Amniotic epithelial cell (primary cell): ENCODE measurements around the gene DIP2C.
"Not testable (repeated sequence)": the region's sequence is repeated elsewhere in the genome, so short reads cannot be mapped to it uniquely, and the experiment has no call there.

Experiments used
- DNase-seq: peaks from one replicate; pipeline ENCODE4 v3.0.0-alpha.2; 2010; ENCODE audit warnings: low read depth

Gene DIP2C

GRCh38 chr10:697097-697875 lies 7.8 kb upstream of the DIP2C start:
- DNase-seq, result no peak

DNA sequence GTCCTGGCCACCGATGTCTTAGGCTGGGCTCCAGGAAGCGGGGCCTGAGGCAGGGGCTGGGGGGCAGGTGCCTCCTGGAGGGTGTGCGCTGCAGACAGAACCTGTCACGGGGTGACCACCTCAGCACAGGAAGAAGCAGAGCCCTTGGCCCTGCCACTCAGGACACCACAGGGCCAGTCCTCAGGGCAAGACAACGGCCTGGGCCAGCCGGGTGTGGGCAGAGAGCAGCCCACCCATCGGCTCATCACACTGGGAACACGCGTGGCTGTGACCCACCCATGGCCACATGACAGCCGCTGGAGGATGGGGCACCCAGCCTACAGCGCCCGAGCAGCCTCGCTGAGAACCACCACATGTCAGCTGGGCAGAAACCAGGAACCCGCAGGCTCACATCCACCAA lies 5.9 kb upstream of the DIP2C start:
- DNase-seq, result no peak

- DNase-seq, result peak; percentile 56
These were observed 4.0 kb upstream of the DIP2C start for GRCh38 chr10:693506-693905.

DNA sequence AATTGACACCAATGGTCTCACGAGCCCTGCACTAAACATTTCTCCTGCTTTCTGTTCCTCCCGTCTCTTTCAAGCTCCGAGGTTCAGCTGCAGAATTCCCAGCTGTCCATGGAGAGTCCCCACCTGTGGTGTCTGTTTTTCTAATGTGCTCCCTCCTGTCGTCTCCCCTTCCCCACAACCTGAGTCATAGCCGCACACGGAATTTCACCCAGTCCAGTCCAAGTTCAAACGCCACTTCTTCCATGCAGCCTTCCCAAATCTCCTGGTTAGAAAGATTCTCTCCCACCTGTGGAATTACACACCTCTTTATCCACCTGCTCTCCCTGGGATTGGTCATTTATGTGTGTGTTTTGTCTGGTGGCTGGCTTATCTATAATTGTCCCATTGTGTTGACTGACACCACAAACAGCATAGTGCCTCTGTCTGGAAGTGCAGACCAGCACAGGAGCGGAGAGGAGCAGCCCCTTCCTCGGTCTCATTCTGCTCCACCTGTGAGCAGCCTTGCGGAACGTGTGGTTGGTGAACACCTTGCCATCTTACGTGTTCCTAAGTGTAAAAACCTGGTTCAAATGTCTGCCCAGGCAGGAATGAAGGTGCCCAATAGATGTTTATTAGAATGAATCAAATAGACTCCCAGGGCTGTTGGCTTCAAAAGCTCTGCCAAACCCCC lies 3.3 kb upstream of the DIP2C start:
- DNase-seq, result no peak

DNA sequence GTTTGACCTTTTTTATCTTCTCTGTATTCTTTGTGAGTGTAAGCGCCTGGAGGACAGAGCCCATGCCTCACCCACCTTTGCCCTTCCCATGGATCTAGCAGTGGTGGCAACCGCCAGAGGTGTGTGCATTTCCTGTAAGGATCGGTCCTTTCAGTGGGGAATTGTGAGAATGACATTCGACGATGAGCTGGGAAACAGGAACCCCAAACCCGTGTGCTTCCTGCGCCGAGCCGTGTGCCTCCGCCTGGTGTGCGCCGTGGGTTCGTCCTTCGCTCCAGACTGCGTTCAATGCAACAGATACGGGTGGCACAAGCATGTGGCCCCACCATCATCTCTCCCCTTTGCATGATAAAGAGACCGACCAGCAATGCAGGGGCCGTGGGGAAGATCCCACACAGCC lies 1.7 kb upstream of the DIP2C start:
- DNase-seq, result no peak

- DNase-seq, result no peak
These were observed 1.1 kb upstream of the DIP2C start for GRCh38 chr10:690372-691161.

DNA sequence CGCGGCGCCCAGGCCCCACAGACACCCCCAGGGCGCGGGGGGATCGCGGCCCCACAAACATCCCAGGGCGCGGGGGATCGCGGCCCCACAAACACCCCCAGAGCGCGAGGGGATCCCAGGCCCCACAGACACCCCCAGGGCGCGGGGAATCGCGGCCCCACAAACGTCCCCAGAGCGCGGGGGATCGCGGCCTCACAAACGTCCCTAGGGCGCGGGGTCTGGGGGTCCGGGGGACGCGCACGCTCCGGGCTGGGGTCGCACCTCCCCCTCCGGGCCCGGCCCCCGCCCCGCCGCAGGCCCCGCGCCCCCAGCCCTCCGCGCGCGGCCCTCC lies 382 bp downstream of the DIP2C start:
- DNase-seq, result no peak

- peak; percentile 31 for DNase-seq
These were observed 952 bp downstream of the DIP2C start for GRCh38 chr10:688312-689120.

- DNase-seq, result no peak
These were observed 1.7 kb downstream of the DIP2C start for GRCh38 chr10:687583-688311.

GRCh38 chr10:686155-686931 lies 3.1 kb downstream of the DIP2C start:
- no peak for DNase-seq

DNA sequence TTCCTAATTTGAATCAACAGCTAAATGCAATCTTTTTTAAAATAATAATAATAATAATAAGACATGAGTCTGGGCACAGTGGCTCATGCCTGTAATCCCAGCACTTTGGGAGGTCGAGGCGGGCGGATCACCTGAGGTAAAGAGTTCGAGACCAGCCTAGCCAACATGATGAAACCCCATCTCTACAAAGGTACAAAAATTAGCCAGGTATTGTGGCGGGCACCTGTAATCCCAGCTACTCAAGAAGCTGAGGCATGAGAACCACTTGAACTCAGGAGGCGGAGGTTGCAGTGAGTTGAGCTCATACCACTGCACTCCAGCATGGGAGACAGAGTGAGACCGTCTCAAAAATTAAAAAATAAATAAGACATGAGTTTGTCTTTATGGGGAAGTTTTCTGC lies 3.9 kb downstream of the DIP2C start:
- no peak for DNase-seq

DNA sequence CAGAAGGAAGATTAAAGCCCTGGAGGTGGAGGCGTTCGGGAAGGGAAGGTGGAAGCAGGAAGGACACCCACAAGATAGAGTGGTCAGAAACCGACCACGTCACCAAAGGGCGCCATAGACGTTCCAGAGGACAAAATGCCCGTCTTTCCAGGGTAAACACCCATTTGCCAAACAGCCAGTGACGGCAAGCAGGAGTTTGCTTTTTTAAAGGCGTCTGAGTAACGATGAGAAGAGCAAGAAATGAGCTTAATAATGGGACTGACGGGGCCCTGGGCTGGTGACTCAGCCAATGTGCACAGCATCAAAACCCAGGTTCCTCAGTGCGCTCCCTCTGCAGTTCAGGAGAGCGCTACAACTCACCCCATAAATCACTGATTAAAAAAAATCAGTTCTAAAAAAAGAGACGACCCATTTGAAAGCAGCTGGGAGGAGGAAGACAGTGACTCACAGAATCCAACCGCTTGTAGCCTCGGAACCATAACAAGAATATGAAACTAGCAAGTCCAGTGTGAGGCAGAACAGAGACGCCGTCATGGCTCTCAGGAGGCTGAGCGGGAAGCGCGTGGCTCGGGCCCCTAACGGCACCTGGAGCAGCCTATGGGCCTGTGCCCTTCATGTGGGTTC lies 5.9 kb downstream of the DIP2C start:
- DNase-seq, result peak; percentile 88

DNA sequence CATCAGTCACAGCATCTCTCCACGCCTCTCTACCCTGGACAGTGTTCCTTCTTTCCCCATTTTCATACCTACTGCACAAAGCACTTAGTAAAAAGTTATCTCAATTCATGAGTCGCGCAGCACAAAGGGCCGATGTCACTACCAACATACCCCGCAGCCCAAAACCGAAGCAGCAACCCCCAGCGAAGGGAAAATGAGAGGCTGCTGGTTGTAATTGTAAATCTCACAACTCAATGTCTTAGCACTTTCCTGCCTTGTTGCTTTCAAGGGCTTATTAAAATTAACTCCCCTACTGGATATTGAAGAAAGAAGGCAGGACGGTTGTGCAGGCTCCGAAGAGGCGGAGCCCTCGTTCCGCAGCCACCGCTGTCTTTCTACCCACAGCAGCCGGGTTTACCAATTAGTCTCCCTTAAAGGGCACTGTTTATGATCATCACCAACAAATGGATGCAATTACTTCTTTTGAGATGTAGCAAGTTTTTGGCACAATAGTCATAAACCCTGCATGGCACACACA lies 6.5 kb downstream of the DIP2C start:
- no peak for DNase-seq

DNA sequence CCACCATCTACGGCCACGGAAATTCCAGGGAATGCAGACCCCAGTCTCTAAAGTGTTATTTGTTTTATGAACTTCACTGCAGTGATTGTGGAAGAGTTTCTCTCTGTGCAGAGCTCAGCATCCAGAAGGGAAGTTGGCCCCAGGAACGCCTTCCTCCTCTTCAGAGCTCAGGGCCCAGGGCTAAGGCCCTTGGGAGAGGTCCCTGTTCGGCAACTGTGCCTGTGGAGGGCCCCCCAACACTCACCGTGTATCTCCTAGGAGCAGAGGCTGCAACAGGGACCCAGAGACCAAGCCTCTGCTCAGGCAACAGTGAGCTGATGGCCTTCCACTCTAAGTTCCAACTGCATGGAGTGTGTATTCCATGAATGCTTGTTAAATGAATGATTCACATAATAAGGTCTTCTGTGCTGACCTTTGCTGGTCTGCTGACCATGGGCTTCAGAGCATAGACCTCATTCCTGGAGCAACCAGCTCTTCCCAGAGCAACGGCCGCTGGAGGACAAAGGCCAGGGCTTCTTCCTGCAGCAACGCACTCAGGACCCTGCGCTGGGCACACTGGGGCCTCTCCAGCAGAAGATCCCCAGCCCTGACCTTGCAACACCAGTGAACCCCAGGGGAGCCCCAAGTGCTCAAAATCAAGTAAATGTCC lies 7.7 kb downstream of the DIP2C start:
- peak; percentile 14 for DNase-seq

- DNase-seq, result no peak
These were observed 8.7 kb downstream of the DIP2C start for GRCh38 chr10:680745-681144.

- DNase-seq, result no peak
These were observed 9.3 kb downstream of the DIP2C start for GRCh38 chr10:680146-680545.

GRCh38 chr10:679556-679955 lies 9.9 kb downstream of the DIP2C start:
- no peak for DNase-seq

GRCh38 chr10:678662-679005 lies 10.8 kb downstream of the DIP2C start:
- DNase-seq, result not testable (repeated sequence)
